H1 (cell line): Measurements from ENCODE around the gene KRT77. TPM values are rescaled to one million over a fixed set of nuclear protein-coding genes. Genes with fewer than 3 reads are reported as not detected.

Experiments used
- CTCF ChIA-PET: fragments of 300-600 bp; sonication (Branson Sonifier 250); formaldehyde crosslinking; loops from one replicate; lab custom pipeline; 2021; ENCODE audit not compliant: partially characterized antibody; lab: Charles Lee
- POLR2A ChIA-PET: fragments of 300-600 bp; sonication (Branson Sonifier 250); formaldehyde crosslinking; loops from one replicate; lab custom pipeline; 2021; ENCODE audit warnings: inconsistent platforms; ENCODE audit not compliant: partially characterized antibody; lab: Charles Lee
- DNase-seq, 2 experiments: peaks; one replicate each; pipeline versions ENCODE4 v3.0.0 to v3.0.0-alpha.2; 2010 to 2022; ENCODE audit warnings: low spot score in 2 of 2, low read depth in 1 of 2, mixed read lengths in 1 of 2
- FAIRE-seq: peaks from 2 replicates; lab custom pipeline; 2011; peaks lifted over from hg19 to GRCh38; lab: Jason Lieb, UNC
- H2AFZ ChIP-seq: 2 replicates; pipeline ENCODE4 v1.8.1; 2012; ENCODE audit warnings: low read length, inconsistent platforms
- H2AK5ac ChIP-seq: 2 replicates; pipeline ENCODE4 v1.6.1; 2013; ENCODE audit warnings: low read depth, low read length
- H2BK120ac ChIP-seq: replicated peaks from 2 replicates; pipeline ENCODE3; 2013; ENCODE audit warnings: low read depth, low read length, inconsistent platforms
- H2BK12ac ChIP-seq: 2 replicates; pipeline ENCODE4 v1.6.1; 2013; ENCODE audit warnings: low read depth, low read length
- H2BK15ac ChIP-seq: 2 replicates; pipeline ENCODE4 v1.6.1; 2013; ENCODE audit warnings: low read length
- H2BK20ac ChIP-seq: 2 replicates; pipeline ENCODE4 v1.6.1; 2013; ENCODE audit warnings: low read length
- H2BK5ac ChIP-seq: 2 replicates; pipeline ENCODE4 v1.6.1; 2013; ENCODE audit warnings: low read depth, low read length
- H3K14ac ChIP-seq: 2 replicates; pipeline ENCODE4 v1.6.1; 2013; ENCODE audit warnings: inconsistent platforms; ENCODE audit not compliant: insufficient read length
- H3K18ac ChIP-seq: 2 replicates; pipeline ENCODE4 v1.6.1; 2013; ENCODE audit warnings: low read length; ENCODE audit errors: extremely low read depth
- H3K23ac ChIP-seq: 2 replicates; pipeline ENCODE4 v1.6.1; 2013; ENCODE audit warnings: inconsistent platforms; ENCODE audit not compliant: insufficient read length
- H3K23me2 ChIP-seq: 2 replicates; pipeline ENCODE4 v1.6.1; 2013; ENCODE audit warnings: low read depth, low read length
- H3K27ac ChIP-seq: 2 replicates; pipeline ENCODE4 v1.6.1; 2011; ENCODE audit warnings: low read depth, low read length, inconsistent platforms
- H3K27me3 ChIP-seq, 4 experiments: replicated peaks in 1 of 4; 1 replicate in 1 of 4; 2 replicates in 3 of 4; pipeline versions ENCODE4 v1.6.1 to v1.8.1; 2011 to 2013; ENCODE audit warnings: low read length in 3 of 4, mild to moderate bottlenecking in 3 of 4, inconsistent platforms in 2 of 4, mixed read lengths in 2 of 4, moderate library complexity in 1 of 4; ENCODE audit not compliant: control insufficient read depth in 3 of 4, insufficient read depth in 3 of 4; ENCODE audit errors: extremely low read depth in 1 of 4
- H3K36me3 ChIP-seq, 4 experiments: 2 replicates each; pipeline versions ENCODE4 v1.6.1 to v1.8.1; 2011 to 2013; ENCODE audit warnings: mild to moderate bottlenecking in 4 of 4, low read length in 3 of 4, moderate library complexity in 2 of 4, control low read depth in 1 of 4, inconsistent platforms in 1 of 4; ENCODE audit not compliant: insufficient read depth in 4 of 4, control insufficient read depth in 2 of 4
- H3K4ac ChIP-seq: replicated peaks from 2 replicates; pipeline ENCODE3; 2013; ENCODE audit warnings: low read length, low read depth, mixed read lengths, inconsistent platforms; ENCODE audit not compliant: insufficient read length
- H3K4me1 ChIP-seq, 4 experiments: replicated peaks in 1 of 4; 1 replicate in 1 of 4; 2 replicates in 3 of 4; pipeline versions ENCODE4 v1.6.1 to v1.8.1; 2011 to 2013; ENCODE audit warnings: low read length in 3 of 4, inconsistent platforms in 2 of 4, mixed read lengths in 1 of 4; ENCODE audit not compliant: insufficient read depth in 4 of 4, control insufficient read depth in 3 of 4
- H3K4me2 ChIP-seq, 2 experiments: 2 replicates each; pipeline versions ENCODE4 v1.6.1 to v1.8.1; 2011 to 2013; ENCODE audit warnings: low read depth in 2 of 2, low read length in 2 of 2, control low read depth in 1 of 2, inconsistent platforms in 1 of 2, mild to moderate bottlenecking in 1 of 2; ENCODE audit not compliant: insufficient read depth in 1 of 2
- H3K4me3 ChIP-seq, 4 experiments: fragments of 200-600, 300-600 bp in 1 of 4; sonication (generic), shearing (Covaris generic), sonication (Bioruptor Twin) in 1 of 4; 2 replicates each; pipeline versions ENCODE4 v1.5.1 to v1.8.1; 2011 to 2016; ENCODE audit warnings: low read length in 4 of 4, low read depth in 3 of 4, control low read depth in 2 of 4, inconsistent platforms in 2 of 4, mild to moderate bottlenecking in 2 of 4, mixed read lengths in 1 of 4, moderate library complexity in 1 of 4; ENCODE audit not compliant: insufficient read depth in 2 of 4; ENCODE audit errors: extremely low read depth in 1 of 4
- H3K56ac ChIP-seq: replicated peaks from 2 replicates; pipeline ENCODE3; 2013; ENCODE audit warnings: low read depth, mild to moderate bottlenecking, mixed read lengths, low read length, inconsistent platforms; ENCODE audit not compliant: insufficient read length
- H3K79me1 ChIP-seq: 2 replicates; pipeline ENCODE4 v1.6.1; 2013; ENCODE audit warnings: low read depth, low read length, control low read depth
- H3K79me2 ChIP-seq, 2 experiments: 2 replicates each; pipeline versions ENCODE4 v1.6.1 to v1.8.1; 2012 to 2013; ENCODE audit warnings: low read length in 2 of 2, mild to moderate bottlenecking in 2 of 2, inconsistent platforms in 1 of 2; ENCODE audit not compliant: insufficient read depth in 2 of 2, control insufficient read depth in 1 of 2
- H3K9ac ChIP-seq, 4 experiments: replicated peaks in 1 of 4; 1 replicate in 1 of 4; 2 replicates in 3 of 4; pipeline versions ENCODE4 v1.6.1 to v1.8.1; 2011 to 2013; ENCODE audit warnings: low read depth in 3 of 4, low read length in 3 of 4, control low read depth in 2 of 4, mild to moderate bottlenecking in 2 of 4, moderate library complexity in 2 of 4, inconsistent platforms in 1 of 4; ENCODE audit errors: extremely low read depth in 1 of 4
- H3K9me3 ChIP-seq, 2 experiments: 2 replicates each; pipeline versions ENCODE4 v1.6.1 to v1.8.1; 2012 to 2013; ENCODE audit warnings: mild to moderate bottlenecking in 2 of 2, moderate library complexity in 2 of 2, control low read depth in 1 of 2, inconsistent platforms in 1 of 2, low read depth in 1 of 2, low read length in 1 of 2, mixed read lengths in 1 of 2; ENCODE audit not compliant: insufficient read depth in 2 of 2
- H4K20me1 ChIP-seq, 2 experiments: replicated peaks in 1 of 2; 2 replicates each; pipeline versions ENCODE3 to v1.8.1; 2011 to 2013; ENCODE audit warnings: inconsistent platforms in 2 of 2, low read length in 2 of 2, mild to moderate bottlenecking in 1 of 2; ENCODE audit not compliant: insufficient read depth in 2 of 2, control insufficient read depth in 1 of 2
- H4K5ac ChIP-seq: 2 replicates; pipeline ENCODE4 v1.6.1; 2013; ENCODE audit warnings: low read length, low read depth, mixed read lengths, inconsistent platforms; ENCODE audit not compliant: insufficient read length
- H4K8ac ChIP-seq: 2 replicates; pipeline ENCODE4 v1.8.0; 2013; ENCODE audit warnings: mild to moderate bottlenecking, moderate library complexity, low read length, inconsistent platforms; ENCODE audit not compliant: insufficient read depth; ENCODE audit errors: extremely low read depth
- H4K91ac ChIP-seq: replicated peaks from 2 replicates; pipeline ENCODE3; 2013; ENCODE audit warnings: low read length, mixed read lengths, inconsistent platforms; ENCODE audit not compliant: insufficient read length
- BCL11A ChIP-seq, 2 experiments: IDR thresholded peaks; one replicate each; pipeline ENCODE4 v1.6.1; 2011; ENCODE audit warnings: low read depth in 2 of 2, low read length in 2 of 2, mild to moderate bottlenecking in 2 of 2
- CHD1 ChIP-seq: IDR thresholded peaks from 2 replicates; pipeline ENCODE4 v1.6.1; 2012; ENCODE audit warnings: low read depth, low read length, improper control_type of control experiment
- CTCF ChIP-seq, 3 experiments: IDR thresholded peaks; 1 replicate in 2 of 3; 2 replicates in 1 of 3; pipeline versions ENCODE4 v1.5.1 to v1.6.1; 2011; ENCODE audit warnings: low read length in 3 of 3, mild to moderate bottlenecking in 3 of 3, inconsistent platforms in 2 of 3, low read depth in 1 of 3, moderate library complexity in 1 of 3; ENCODE audit not compliant: insufficient read depth in 1 of 3; ENCODE audit errors: control extremely low read depth in 1 of 3
- EZH2 ChIP-seq: fragments of 200-600 bp; sonication (generic); IDR thresholded peaks from 2 replicates; pipeline ENCODE4 v1.7.1; 2012; ENCODE audit warnings: low read depth, mild to moderate bottlenecking, moderate library complexity, low read length, inconsistent platforms; ENCODE audit not compliant: severe bottlenecking
- MAFK ChIP-seq: IDR thresholded peaks from 2 replicates; pipeline ENCODE4 v1.6.1; 2012; ENCODE audit warnings: low read depth, mild to moderate bottlenecking, improper control_type of control experiment, low read length
- RXRA ChIP-seq: IDR thresholded peaks from 2 replicates; pipeline ENCODE4 v1.6.1; 2011; ENCODE audit warnings: low read depth, mild to moderate bottlenecking, low read length, moderate library complexity; ENCODE audit not compliant: insufficient read depth
- SP4 ChIP-seq: IDR thresholded peaks from 2 replicates; pipeline ENCODE4 v1.6.1; 2012; ENCODE audit warnings: low read length, inconsistent platforms
- SUZ12 ChIP-seq: fragments of 200-600 bp; sonication (generic); IDR thresholded peaks from 2 replicates; pipeline ENCODE4 v1.6.1; 2012; ENCODE audit warnings: mild to moderate bottlenecking, inconsistent platforms, low read length, moderate library complexity, mixed read lengths
- TAF7 ChIP-seq: optimal IDR thresholded peaks from 2 replicates; pipeline ENCODE3; 2011; ENCODE audit warnings: low read depth, mild to moderate bottlenecking, inconsistent platforms, low read length, moderate library complexity, borderline replicate concordance
- ZNF274 ChIP-seq: IDR thresholded peaks from 2 replicates; pipeline ENCODE4 v1.7.0; 2012; ENCODE audit warnings: low read length, borderline replicate concordance; ENCODE audit errors: extremely low read depth
- WGBS, 2 experiments: shearing (Covaris generic) in 1 of 2; methylation state at CpG; one replicate each; pipeline versions ENCODE4 v1.1.6 to v1.1.7; 2013 to 2015; ENCODE audit warnings: low lambda C conversion rate in 2 of 2, mixed read lengths in 2 of 2, inconsistent platforms in 1 of 2, low coverage in 1 of 2, missing lambda C conversion rate in 1 of 2; ENCODE audit not compliant: insufficient replicate concordance in 2 of 2, insufficient coverage in 1 of 2, insufficient read length in 1 of 2; ENCODE audit errors: extremely low coverage in 1 of 2, missing lambda C conversion rate in 1 of 2; 5-methylcytosine and 5-hydroxymethylcytosine counted together
- polyA plus RNA-seq, 7 experiments: library from polyadenylated mRNA; depleted of rRNA in 3 of 7; stranded (reverse) in 5 of 7; unstranded in 2 of 7; fragments of >200 nt in 5 of 7; fragments of 200-250 nt in 2 of 7; gene quantifications; 1 replicate in 5 of 7; 2 replicates in 1 of 7; 4 replicates in 1 of 7; pipeline versions ENCODE4 v1.2.1 to v1.2.3, GENCODE V29; 2011 to 2013; ENCODE audit warnings: missing spikeins in 2 of 7, mixed read lengths in 2 of 7
- total RNA-seq: library from RNA; stranded (reverse); fragmentation: NEBNext Ultra II Directional; extraction: Animal tissue kit (Norgen Biotek cat#: 25700); gene quantifications from 2 replicates; pipeline ENCODE4 v1.2.1, GENCODE V29; 2021

Gene KRT77
- total and polyA plus RNA-seq, 2 of the 8 experiments (the other 6 are each of a cell fraction or from before 2014, with no cell fraction given) = 0.02 TPM; not detected in 1

DNA sequence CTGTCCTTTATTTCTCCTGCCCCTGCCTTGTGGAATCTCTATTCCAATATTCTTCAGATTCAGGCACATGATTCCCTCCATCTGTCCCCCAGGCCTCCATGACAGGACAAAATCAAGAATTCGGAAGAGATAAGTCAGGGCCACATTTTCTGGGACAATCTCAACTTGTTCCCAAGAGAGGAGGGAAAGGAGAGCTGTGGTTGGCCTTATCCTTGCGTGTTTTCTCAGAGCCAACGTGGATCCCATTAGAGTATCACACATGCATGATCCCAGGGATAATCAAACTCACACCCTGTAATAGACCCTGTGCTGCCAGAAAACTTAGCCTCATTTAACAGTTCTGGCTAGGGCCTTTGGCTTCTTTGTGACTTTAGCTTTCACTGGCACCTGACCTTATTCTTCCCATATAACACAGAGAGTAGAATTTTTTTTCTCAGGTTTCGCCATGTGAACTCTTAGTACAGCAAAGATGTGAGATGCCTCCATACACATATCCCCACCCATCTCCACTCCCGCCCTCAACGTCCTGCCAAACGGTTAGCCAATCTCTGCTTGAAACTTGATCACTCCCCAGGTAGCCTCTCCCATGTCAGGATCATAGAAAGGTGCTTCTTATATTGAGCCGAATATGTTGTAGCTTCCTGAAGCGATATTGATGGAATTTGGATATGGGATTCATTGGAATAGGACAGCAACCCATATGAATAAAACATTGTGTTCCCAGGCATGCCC, 16.4 kb downstream of the KRT77 start:
- CTCF ChIA-PET = interaction anchor here (0.6 to 2.1 kb wide), 11 partner anchors 14 to 395 kb away, joined by 3 to 5 read pairs (median 3); no protein-coding TSS in a partner anchor
- peaks cover 0 to 21% (median 16%) of the 10 kb centered on the region in 4 experiments; a peak in 6 of 7 replicates for H3K27me3 ChIP-seq
- POLR2A ChIA-PET = no interaction called here
- H3K79me1 ChIP-seq = no peaks in the 10 kb centered on the region; the same call in 1 of the 2 replicates
- no peak overlapping the region for H3K14ac ChIP-seq
- no peak overlapping the region for H3K23ac ChIP-seq
- no peak overlapping the region for H2BK15ac ChIP-seq
- no peak overlapping the region for H2BK20ac ChIP-seq
- peaks cover 0 to 9% (median 3%) of the 10 kb centered on the region in 4 experiments; a peak in 2 of 7 replicates for H3K4me1 ChIP-seq
- 84% methylated on average over 9 of the region's 9 CpGs; no CpG with 5 or more reads in 1 of the 2 experiments for WGBS, 2 experiments
- no peak overlapping the region for H3K27ac ChIP-seq
- H2BK120ac ChIP-seq = no peak overlapping the region
- no peak for FAIRE-seq
- no peaks in the 10 kb centered on the region for H3K36me3 ChIP-seq
- H4K8ac ChIP-seq = no peak overlapping the region
- H3K79me2 ChIP-seq = no peaks in the 10 kb centered on the region
- H3K4me3 ChIP-seq = no peak overlapping the region
- no peak overlapping the region for H3K18ac ChIP-seq
- no peak overlapping the region for H2BK5ac ChIP-seq
- no peak overlapping the region for H2AFZ ChIP-seq
- H3K9me3 ChIP-seq = no peaks in the 10 kb centered on the region
- no peak overlapping the region for H3K9ac ChIP-seq
- no peak overlapping the region for H3K4ac ChIP-seq
- H3K56ac ChIP-seq = no peak overlapping the region
- H2AK5ac ChIP-seq = no peak overlapping the region
- peaks cover 6% of the 10 kb centered on the region; the same call in 1 of the 2 replicates for H3K23me2 ChIP-seq
- H2BK12ac ChIP-seq = no peak overlapping the region
- no peak overlapping the region for H4K5ac ChIP-seq
- DNase-seq = no peak
- H3K4me2 ChIP-seq = no peak overlapping the region
- H4K91ac ChIP-seq = no peak overlapping the region
- H4K20me1 ChIP-seq = no peaks in the 10 kb centered on the region
- TF ChIP-seq MAFK (no peak), ZNF274 (no peak), CTCF (IDR thresholded peaks at IDR 0.05; ENCODE audit: control extremely low read depth in 1 of 3, insufficient read depth in 1 of 3, low read depth in 1 of 3, low read length in 3 of 3) (no peak), TAF7 (no peak), EZH2 (no peak), SP4 (no peak), CHD1 (no peak), BCL11A (IDR thresholded peaks at IDR 0.05; ENCODE audit: low read depth in 2 of 2, low read length in 2 of 2) (no peak), SUZ12 (no peak), RXRA (no peak)
